Measurements from ENCODE around the gene NPRL2. TPM values are rescaled to one million over a fixed set of nuclear protein-coding genes. Genes with fewer than 3 reads are reported as not detected.

Gene NPRL2
- total RNA-seq, 1 donor: 11.1 TPM

DNA sequence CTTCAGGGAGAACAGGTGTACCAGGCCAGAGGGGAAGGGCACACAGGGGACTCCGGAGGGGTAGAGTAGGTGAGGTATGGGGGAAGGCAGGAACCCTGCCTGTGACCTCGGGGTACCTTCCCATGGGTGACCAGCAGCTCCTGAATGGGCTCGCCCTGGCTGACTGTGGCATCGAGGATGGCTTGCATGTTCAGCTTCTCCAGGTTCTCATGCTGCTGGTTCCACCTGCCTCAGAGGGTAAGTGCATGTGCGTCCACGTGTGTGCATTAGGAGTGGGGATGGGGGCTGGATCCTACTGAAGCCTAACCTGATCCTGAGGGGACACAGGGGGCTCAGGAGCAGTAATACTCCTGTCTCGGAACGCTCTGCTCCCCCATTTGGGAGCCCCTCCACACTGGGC, 5.6 kb downstream of the NPRL2 start:
- Histone ChIP-seq H3K9me3 (ENCODE audit: low read depth, low read length) (no peaks in the 10 kb centered on the region), H3K4me3 (ENCODE audit: low read length) (no peak overlapping the region), H3K27me3 (ENCODE audit: insufficient read depth, low read length) (no peaks in the 10 kb centered on the region), H3K4me1 (ENCODE audit: insufficient read depth, low read length) (peaks cover 88% of the 10 kb centered on the region)

GRCh38 chr3:50342813-50343633, 7.6 kb downstream of the NPRL2 start:
- Histone ChIP-seq H3K4me3 (ENCODE audit: low read length) (no peak overlapping the region), H3K27me3 (ENCODE audit: insufficient read depth, low read length) (no peaks in the 10 kb centered on the region), H3K9me3 (ENCODE audit: low read depth, low read length) (no peaks in the 10 kb centered on the region), H3K4me1 (ENCODE audit: insufficient read depth, low read length) (peaks cover 89% of the 10 kb centered on the region)

DNA sequence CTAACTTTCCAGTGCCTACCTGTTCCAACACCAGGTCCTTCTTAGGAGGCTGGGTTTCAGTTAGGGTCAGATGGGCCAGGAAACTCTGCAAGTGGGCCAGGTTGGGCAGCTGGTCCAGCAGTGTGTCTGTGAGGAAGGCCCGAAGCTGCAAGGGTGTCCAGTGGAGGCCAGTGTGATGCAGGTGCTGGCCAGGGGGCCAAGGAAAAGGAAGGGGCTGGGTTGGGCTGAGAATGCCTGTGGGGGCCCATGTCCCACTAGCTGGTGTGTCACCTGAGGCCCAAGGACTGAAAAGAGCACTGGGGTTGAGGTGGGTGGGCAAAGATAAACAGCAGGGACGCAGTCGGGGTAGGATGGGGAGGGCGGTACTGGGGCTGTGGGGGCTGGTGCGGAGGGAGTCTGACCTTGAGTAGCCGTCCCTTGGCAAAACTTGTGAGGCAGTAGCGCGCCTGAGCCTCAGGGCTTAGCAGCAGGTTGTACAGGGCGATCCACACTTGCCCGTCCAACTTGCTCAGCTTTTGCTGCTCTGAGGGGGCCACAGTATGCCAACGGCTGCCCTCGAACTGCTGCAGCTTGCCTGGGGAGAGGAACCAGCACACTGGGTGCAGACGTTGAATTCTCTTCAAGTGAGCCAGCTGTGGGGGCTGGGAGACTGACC, 8.5 kb downstream of the NPRL2 start:
- Histone ChIP-seq H3K4me1 (ENCODE audit: insufficient read depth, low read length) (peaks cover 82% of the 10 kb centered on the region), H3K4me3 (ENCODE audit: low read length) (no peak overlapping the region), H3K27me3 (ENCODE audit: insufficient read depth, low read length) (no peaks in the 10 kb centered on the region), H3K9me3 (ENCODE audit: low read depth, low read length) (no peaks in the 10 kb centered on the region)

DNA sequence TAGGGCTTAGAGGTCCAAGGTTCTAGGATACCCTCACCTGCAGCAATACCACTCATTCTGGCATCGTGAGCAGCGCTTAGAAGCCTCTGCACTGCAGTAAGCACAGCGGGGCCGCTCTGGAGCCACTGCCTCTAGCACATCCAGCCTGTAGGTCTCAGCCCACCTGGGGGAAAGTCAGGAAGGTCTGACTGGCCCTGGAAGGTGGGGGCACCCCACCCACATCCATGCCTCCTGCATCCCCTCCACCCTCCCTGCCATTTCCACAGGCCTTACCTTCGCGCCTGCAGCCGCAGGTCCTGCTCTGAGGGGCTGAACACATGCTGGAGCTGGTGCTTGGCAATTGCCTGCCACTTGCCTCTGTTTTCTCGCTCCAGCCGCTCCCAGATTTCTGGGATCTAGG, 9.0 kb downstream of the NPRL2 start:
- no peaks in the 10 kb centered on the region for H3K27me3 ChIP-seq (ENCODE audit: insufficient read depth, low read length)
- H3K9me3 ChIP-seq (ENCODE audit: low read depth, low read length): no peaks in the 10 kb centered on the region
- H3K4me1 ChIP-seq (ENCODE audit: insufficient read depth, low read length): peaks cover 80% of the 10 kb centered on the region
- H3K4me3 ChIP-seq (ENCODE audit: low read length): peak overlapping the region; percentile 68

- Histone ChIP-seq H3K27me3 (ENCODE audit: insufficient read depth, low read length) (no peaks in the 10 kb centered on the region), H3K4me3 (ENCODE audit: low read length) (peak within 1 kb of the TSS; percentile 68), H3K9me3 (ENCODE audit: low read depth, low read length) (no peaks in the 10 kb centered on the region), H3K4me1 (ENCODE audit: insufficient read depth, low read length) (peaks cover 80% of the 10 kb centered on the region)
Measured at GRCh38 chr3:50340448-50341329, 9.9 kb downstream of the NPRL2 start, which contains the start of gene RASSF1. RASSF1 (minus strand) TSS chr3:50340836; CDS start chr3:50340805, 31 bp downstream.

DNA sequence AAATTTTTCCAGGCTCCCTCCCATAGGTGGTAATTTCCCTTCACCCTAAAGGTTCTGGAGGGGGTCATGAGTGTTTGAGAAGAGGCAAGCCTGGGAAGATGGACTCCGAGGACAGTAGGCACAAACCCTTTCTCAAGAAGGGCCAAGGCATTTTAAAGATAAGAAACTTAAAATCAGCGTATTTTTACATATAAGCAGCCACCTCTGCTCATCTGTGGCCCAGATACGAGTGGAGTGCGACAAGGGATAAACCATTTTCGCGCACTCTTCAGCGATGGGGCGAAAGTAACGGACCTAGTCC, 10.5 kb downstream of the NPRL2 start:
- Histone ChIP-seq H3K27me3 (ENCODE audit: insufficient read depth, low read length) (no peaks in the 10 kb centered on the region), H3K4me3 (ENCODE audit: low read length) (peak overlapping the region; percentile 68), H3K9me3 (ENCODE audit: low read depth, low read length) (no peaks in the 10 kb centered on the region), H3K4me1 (ENCODE audit: insufficient read depth, low read length) (peaks cover 80% of the 10 kb centered on the region)

DNA sequence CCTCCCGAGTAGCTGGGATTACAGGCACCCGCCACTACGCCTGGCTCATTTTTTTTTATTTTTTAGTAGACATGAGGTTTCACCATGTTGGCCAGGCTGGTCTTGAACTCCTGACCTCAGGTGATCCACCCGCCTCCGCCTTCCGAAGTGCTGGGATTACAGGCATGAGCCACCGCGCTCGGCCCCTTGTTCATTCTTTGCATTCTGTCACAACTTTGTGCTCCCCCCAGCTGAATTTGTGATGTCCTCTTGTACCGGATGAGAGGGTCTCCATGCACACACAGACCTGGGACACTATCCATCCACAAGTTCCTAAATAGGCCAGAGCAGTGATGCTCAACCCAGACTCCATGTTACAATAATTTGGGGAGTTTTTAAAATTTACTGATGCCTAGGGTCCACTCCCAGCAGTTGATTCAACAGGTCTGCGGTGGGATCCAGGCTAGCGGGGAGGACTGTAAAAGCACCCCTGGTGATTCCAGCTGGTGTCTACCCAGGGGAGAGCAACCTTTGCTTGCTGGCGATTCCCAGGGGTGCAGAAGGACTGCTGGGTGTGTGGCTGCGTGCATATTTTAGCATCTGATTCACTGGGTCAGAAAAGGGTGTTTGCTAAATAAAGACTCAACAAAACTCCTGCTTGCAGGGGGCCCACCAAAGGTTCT, 11.0 kb downstream of the NPRL2 start:
- H3K4me3 ChIP-seq (ENCODE audit: low read length): peak overlapping the region; percentile 68
- peaks cover 82% of the 10 kb centered on the region for H3K4me1 ChIP-seq (ENCODE audit: insufficient read depth, low read length)
- no peaks in the 10 kb centered on the region for H3K27me3 ChIP-seq (ENCODE audit: insufficient read depth, low read length)
- no peaks in the 10 kb centered on the region for H3K9me3 ChIP-seq (ENCODE audit: low read depth, low read length)

GRCh38 chr3:50338965-50339364, 11.6 kb downstream of the NPRL2 start:
- Histone ChIP-seq H3K27me3 (ENCODE audit: insufficient read depth, low read length) (no peaks in the 10 kb centered on the region), H3K9me3 (ENCODE audit: low read depth, low read length) (no peaks in the 10 kb centered on the region), H3K4me1 (ENCODE audit: insufficient read depth, low read length) (peaks cover 88% of the 10 kb centered on the region), H3K4me3 (ENCODE audit: low read length) (peak overlapping the region; percentile 68)

- Histone ChIP-seq H3K27me3 (ENCODE audit: insufficient read depth, low read length) (no peaks in the 10 kb centered on the region), H3K9me3 (ENCODE audit: low read depth, low read length) (no peaks in the 10 kb centered on the region), H3K4me3 (ENCODE audit: low read length) (peak overlapping the region; percentile 68), H3K4me1 (ENCODE audit: insufficient read depth, low read length) (peaks cover 86% of the 10 kb centered on the region)
Measured at GRCh38 chr3:50337175-50337861, 13.3 kb downstream of the NPRL2 start.

DNA sequence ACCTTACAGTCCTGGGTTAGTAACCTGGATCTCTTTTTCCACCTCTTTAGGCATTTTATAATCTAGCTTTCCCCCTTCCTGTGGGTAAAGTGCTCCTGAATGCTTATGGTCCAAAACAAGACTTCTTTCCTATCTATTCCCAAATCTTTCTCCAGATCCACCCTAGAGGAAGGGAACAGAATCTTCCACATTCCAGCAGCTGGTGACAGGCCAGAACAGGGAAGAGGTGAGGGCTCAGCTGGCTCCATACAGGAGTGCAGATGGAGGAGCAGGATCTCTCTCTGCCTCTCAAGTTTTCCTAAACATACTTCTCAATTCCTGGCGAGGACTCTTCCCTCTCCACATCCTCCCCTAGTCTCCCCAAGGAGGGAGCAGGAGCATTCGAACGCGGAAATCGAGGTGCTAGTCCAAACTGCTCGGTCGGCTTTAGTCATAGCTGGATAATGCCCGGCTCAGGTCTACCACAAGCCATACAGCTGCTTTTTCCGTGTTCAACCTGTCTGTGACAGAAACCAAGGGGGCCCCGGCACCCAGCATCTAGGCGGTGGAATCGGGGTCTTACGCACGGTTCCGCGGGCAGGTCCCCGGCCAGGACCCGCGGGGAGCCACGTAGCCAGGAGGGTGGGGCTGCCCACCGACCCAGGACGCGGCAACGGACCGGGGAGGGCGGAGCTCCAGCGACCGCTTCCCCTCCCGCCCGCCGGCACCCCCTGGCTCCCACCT, 14.0 kb downstream of the NPRL2 start:
- Histone ChIP-seq H3K9me3 (ENCODE audit: low read depth, low read length) (no peaks in the 10 kb centered on the region), H3K27me3 (ENCODE audit: insufficient read depth, low read length) (no peaks in the 10 kb centered on the region), H3K4me1 (ENCODE audit: insufficient read depth, low read length) (peaks cover 79% of the 10 kb centered on the region), H3K4me3 (ENCODE audit: low read length) (peak overlapping the region; percentile 68)

GRCh38 chr3:50334339-50335075, 16.1 kb downstream of the NPRL2 start:
- H3K4me1 ChIP-seq (ENCODE audit: insufficient read depth, low read length): peaks cover 58% of the 10 kb centered on the region
- no peaks in the 10 kb centered on the region for H3K9me3 ChIP-seq (ENCODE audit: low read depth, low read length)
- H3K4me3 ChIP-seq (ENCODE audit: low read length): no peak overlapping the region
- no peaks in the 10 kb centered on the region for H3K27me3 ChIP-seq (ENCODE audit: insufficient read depth, low read length)

DNA sequence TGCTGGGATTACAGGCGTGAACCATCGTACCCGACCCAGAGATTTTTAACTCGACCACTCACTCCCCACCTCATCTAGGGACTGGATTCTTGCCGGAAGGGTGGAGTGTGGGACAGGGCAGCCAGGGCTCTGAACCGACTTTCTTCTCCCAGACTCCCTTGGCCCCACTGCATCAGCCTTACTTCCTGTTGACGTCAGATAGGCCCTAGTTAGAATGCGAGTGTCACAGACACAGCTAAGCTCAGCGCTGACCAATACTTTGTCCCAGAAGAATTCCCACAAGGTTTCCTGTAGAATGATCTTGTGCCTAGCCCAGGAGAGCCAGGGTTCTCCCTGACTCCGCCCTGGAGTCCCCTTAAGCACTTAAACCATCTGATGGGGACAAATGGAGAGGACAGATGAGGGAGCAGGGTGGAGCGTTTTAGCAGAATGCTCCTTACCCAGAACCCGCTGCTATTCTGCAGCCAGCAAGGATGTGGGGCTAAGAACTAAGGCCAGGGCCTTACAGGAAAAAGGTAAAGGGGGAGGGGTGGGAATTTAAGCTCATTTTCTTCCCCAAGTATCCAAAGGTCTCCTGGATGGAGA, 16.7 kb downstream of the NPRL2 start:
- no peak overlapping the region for H3K4me3 ChIP-seq (ENCODE audit: low read length)
- H3K27me3 ChIP-seq (ENCODE audit: insufficient read depth, low read length): no peaks in the 10 kb centered on the region
- no peaks in the 10 kb centered on the region for H3K9me3 ChIP-seq (ENCODE audit: low read depth, low read length)
- H3K4me1 ChIP-seq (ENCODE audit: insufficient read depth, low read length): peaks cover 52% of the 10 kb centered on the region

GRCh38 chr3:50331364-50331907, 19.1 kb downstream of the NPRL2 start:
- H3K4me3 ChIP-seq (ENCODE audit: low read length): no peak overlapping the region
- H3K4me1 ChIP-seq (ENCODE audit: insufficient read depth, low read length): peaks cover 58% of the 10 kb centered on the region
- no peaks in the 10 kb centered on the region for H3K27me3 ChIP-seq (ENCODE audit: insufficient read depth, low read length)
- H3K9me3 ChIP-seq (ENCODE audit: low read depth, low read length): no peaks in the 10 kb centered on the region

All from mononuclear cell (primary cell).